Measurements from ENCODE around the gene CD47. TPM values are rescaled to one million over a fixed set of nuclear protein-coding genes. Genes with fewer than 3 reads are reported as not detected.

The CD47 gene
- total and polyA plus RNA-seq, 2 of the 4 experiments (the other 2 are of a cell fraction): 45.9 to 52.0 TPM

DNA sequence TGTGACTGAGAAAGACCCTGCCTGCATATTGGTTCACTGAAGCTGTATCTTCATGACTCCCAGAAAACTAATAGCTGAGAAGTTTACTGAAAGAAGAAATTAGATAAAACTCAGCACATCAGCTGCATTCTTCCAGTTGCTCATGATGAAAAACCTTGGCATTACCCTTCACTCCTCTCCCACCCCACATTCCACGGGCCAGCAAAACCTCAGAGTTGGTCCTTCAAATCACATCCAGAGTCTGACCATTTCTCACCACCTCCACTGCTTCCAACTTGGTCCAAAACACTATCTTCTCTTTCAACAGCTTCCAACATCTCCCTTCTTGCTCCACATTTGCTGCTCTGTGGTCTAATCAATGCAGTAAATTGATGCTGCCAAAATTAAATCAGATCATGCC lies 97.1 kb downstream of the CD47 start:
- in situ Hi-C loops (cut with MboI; ENCODE audit: low sequenced_read_pairs): no loop called here

More for the DNA sequence above, 97.1 kb downstream of the CD47 start:
- Histone ChIP-seq H3K9me1 (ENCODE audit: insufficient read depth, low read length) (no peaks in the 10 kb centered on the region), H3K27ac (ENCODE audit: insufficient read depth, low read length) (no peak overlapping the region), H4K20me1 (ENCODE audit: insufficient read depth, low read length) (no peaks in the 10 kb centered on the region), H3K56ac (ENCODE audit: extremely low read depth, insufficient read depth, low read length) (no peak overlapping the region), H4K5ac (ENCODE audit: low read depth, low read length) (no peak overlapping the region), H3K79me1 (ENCODE audit: low read depth in 1 of 2, low read length in 2 of 2) (no peaks in the 10 kb centered on the region), H4K91ac (ENCODE audit: insufficient read depth, low read depth, low read length) (no peak overlapping the region), H3K27me3 (ENCODE audit: control insufficient read depth, insufficient read depth, low read length) (peaks cover 2% of the 10 kb centered on the region; the same call in 1 of the 2 replicates), H2BK120ac (ENCODE audit: low read depth, low read length) (no peak overlapping the region), H4K8ac (ENCODE audit: low read depth in 2 of 2, low read length in 2 of 2) (no peak overlapping the region), H2AFZ (replicated peaks; ENCODE audit: low read length, poor library complexity) (no peak overlapping the region), H3K9me3 (ENCODE audit: control insufficient read depth, insufficient read depth, low read length) (no peaks in the 10 kb centered on the region), H3K4me3 (ENCODE audit: insufficient read depth, low read depth, low read length) (no peak overlapping the region), H3K4ac (ENCODE audit: low read depth, low read length) (no peak overlapping the region), H3K4me2 (ENCODE audit: low read depth, low read length) (no peak overlapping the region), H3K18ac (ENCODE audit: low read depth, low read length) (no peak overlapping the region), H2BK20ac (ENCODE audit: low read depth, low read length) (no peak overlapping the region), H3K14ac (replicated peaks; ENCODE audit: low read depth, low read length) (no peak overlapping the region), H2AK5ac (ENCODE audit: low read depth, low read length) (no peak overlapping the region), H2AK9ac (replicated peaks; ENCODE audit: low read depth, low read length, poor library complexity) (no peak overlapping the region), H2BK15ac (ENCODE audit: low read depth, low read length) (no peak overlapping the region), H3K4me1 (ENCODE audit: control insufficient read depth, insufficient read depth, low read length) (no peaks in the 10 kb centered on the region), H3K36me3 (ENCODE audit: control insufficient read depth, insufficient read depth, low read length) (no peaks in the 10 kb centered on the region), H3K23ac (ENCODE audit: low read depth, low read length) (no peak overlapping the region), H2BK5ac (ENCODE audit: low read depth, low read length, poor library complexity, severe bottlenecking) (no peak overlapping the region), H3K9ac (ENCODE audit: low read depth, low read length) (no peak overlapping the region)
- POLR2A ChIA-PET (ENCODE audit: unreplicated experiment): no interaction called here
- BruUV-seq (replicated peaks): no TSS peak
- peak; percentile 22 for DNase-seq
- intact Hi-C loops (cut with micrococcal nuclease): no loop called here
- peak; percentile 35; the same call in 1 of the 2 replicates for ATAC-seq (ENCODE audit: low read depth)
- no peak for TF ChIP-seq NFE2L2 (IDR thresholded peaks at IDR 0.05; ENCODE audit: low read depth, low read length)
- TF ChIP-seq RAD21 (IDR thresholded peaks at IDR 0.05; ENCODE audit: low read length): no peak
- TF ChIP-seq RCOR1 (IDR thresholded peaks at IDR 0.05; ENCODE audit: insufficient replicate concordance, low read length): no peak
- TF ChIP-seq, protein P1, sequence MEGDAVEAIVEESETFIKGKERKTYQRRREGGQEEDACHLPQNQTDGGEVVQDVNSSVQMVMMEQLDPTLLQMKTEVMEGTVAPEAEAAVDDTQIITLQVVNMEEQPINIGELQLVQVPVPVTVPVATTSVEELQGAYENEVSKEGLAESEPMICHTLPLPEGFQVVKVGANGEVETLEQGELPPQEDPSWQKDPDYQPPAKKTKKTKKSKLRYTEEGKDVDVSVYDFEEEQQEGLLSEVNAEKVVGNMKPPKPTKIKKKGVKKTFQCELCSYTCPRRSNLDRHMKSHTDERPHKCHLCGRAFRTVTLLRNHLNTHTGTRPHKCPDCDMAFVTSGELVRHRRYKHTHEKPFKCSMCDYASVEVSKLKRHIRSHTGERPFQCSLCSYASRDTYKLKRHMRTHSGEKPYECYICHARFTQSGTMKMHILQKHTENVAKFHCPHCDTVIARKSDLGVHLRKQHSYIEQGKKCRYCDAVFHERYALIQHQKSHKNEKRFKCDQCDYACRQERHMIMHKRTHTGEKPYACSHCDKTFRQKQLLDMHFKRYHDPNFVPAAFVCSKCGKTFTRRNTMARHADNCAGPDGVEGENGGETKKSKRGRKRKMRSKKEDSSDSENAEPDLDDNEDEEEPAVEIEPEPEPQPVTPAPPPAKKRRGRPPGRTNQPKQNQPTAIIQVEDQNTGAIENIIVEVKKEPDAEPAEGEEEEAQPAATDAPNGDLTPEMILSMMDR (conservative IDR thresholded peaks at IDR 0.05; ENCODE audit: low read depth, low read length): no peak
- TF ChIP-seq, protein P2, sequence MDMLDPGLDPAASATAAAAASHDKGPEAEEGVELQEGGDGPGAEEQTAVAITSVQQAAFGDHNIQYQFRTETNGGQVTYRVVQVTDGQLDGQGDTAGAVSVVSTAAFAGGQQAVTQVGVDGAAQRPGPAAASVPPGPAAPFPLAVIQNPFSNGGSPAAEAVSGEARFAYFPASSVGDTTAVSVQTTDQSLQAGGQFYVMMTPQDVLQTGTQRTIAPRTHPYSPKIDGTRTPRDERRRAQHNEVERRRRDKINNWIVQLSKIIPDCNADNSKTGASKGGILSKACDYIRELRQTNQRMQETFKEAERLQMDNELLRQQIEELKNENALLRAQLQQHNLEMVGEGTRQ (IDR thresholded peaks at IDR 0.05; ENCODE audit: low read depth, low read length): no peak
- no peak for TF ChIP-seq SMC3 (IDR thresholded peaks at IDR 0.05; ENCODE audit: low read depth, low read length)
- TF ChIP-seq RFX5 (IDR thresholded peaks at IDR 0.05; ENCODE audit: low read depth, low read length): no peak
- TF ChIP-seq MXI1 (IDR thresholded peaks at IDR 0.05; ENCODE audit: borderline replicate concordance, low read depth, low read length): no peak
- TF ChIP-seq, protein P3, sequence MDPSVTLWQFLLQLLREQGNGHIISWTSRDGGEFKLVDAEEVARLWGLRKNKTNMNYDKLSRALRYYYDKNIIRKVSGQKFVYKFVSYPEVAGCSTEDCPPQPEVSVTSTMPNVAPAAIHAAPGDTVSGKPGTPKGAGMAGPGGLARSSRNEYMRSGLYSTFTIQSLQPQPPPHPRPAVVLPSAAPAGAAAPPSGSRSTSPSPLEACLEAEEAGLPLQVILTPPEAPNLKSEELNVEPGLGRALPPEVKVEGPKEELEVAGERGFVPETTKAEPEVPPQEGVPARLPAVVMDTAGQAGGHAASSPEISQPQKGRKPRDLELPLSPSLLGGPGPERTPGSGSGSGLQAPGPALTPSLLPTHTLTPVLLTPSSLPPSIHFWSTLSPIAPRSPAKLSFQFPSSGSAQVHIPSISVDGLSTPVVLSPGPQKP (IDR thresholded peaks at IDR 0.05; ENCODE audit: borderline replicate concordance, low read depth, low read length): no peak
- TF ChIP-seq BHLHE40 (IDR thresholded peaks at IDR 0.05; ENCODE audit: low read depth, low read length): no peak
- dilution Hi-C loops (cut with HindIII; ENCODE audit: low sequenced_read_pairs, unreplicated experiment): no loop called here
- CTCF ChIA-PET: interaction anchor here (0.5 kb wide), 1 partner anchor 80 kb away, joined by 5 read pairs; no protein-coding TSS in a partner anchor
- WGBS, 2 experiments (ENCODE audit: extremely low coverage in 2 of 2, insufficient read length in 1 of 2): 33% methylated on average over 1 of the region's 1 CpG; no CpG with 5 or more reads in 1 of the 2 experiments

All from IMR-90 (cell line).